ENCODE measurements around the gene PLGRKT. TPM values are rescaled to one million over a fixed set of nuclear protein-coding genes. Genes with fewer than 3 reads are reported as not detected.

The PLGRKT gene
- total and polyA plus RNA-seq, 2 experiments from 2014 or later: 13.1 to 31.5 TPM

- Histone ChIP-seq H3K4me1 (ENCODE audit: insufficient read depth) (0 out of 2 replicates have a peak, but pooled peaks cover 4% of the 10 kb centered on the region), H3K4me2 (no peak overlapping the region), H3K4me3 (no peak overlapping the region), H4K20me1 (replicated peaks; ENCODE audit: insufficient read depth) (no peaks in the 10 kb centered on the region), H3K27me3 (ENCODE audit: insufficient read depth) (no peaks in the 10 kb centered on the region), H3K27ac (ENCODE audit: low read depth) (no peak overlapping the region), H3F3A (replicated peaks; ENCODE audit: low read depth) (no peaks in the 10 kb centered on the region), H3K9me2 (ENCODE audit: insufficient read depth) (no peaks in the 10 kb centered on the region), H3K79me2 (replicated peaks; ENCODE audit: insufficient read depth) (no peaks in the 10 kb centered on the region), H3K36me3 (ENCODE audit: insufficient read depth) (no peaks in the 10 kb centered on the region), H2AFZ (0 out of 2 replicates have a peak overlapping the region, but pooled peaks have one; percentile 3)
- ATAC-seq: no peak
- peaks cover 2% of the 10 kb centered on the region; the same call in 1 of the 3 replicates for H3K4me1 Mint-ChIP-seq
- no peak overlapping the region for H3K27ac Mint-ChIP-seq
- H3K9me3 Mint-ChIP-seq: no peaks in the 10 kb centered on the region
- peaks cover 2% of the 10 kb centered on the region for H3K27me3 Mint-ChIP-seq (ENCODE audit: insufficient read depth, low read depth, poor library complexity)
- DNase-seq (ENCODE audit: low spot score): no peak
- TF ChIP-seq STAT1 (IDR thresholded peaks at IDR 0.05; ENCODE audit: unreplicated experiment) (no peak), CTCF (conservative IDR thresholded peaks at IDR 0.05; ENCODE audit: low read depth in 2 of 2) (no peak), REST (IDR thresholded peaks at IDR 0.05; ENCODE audit: unreplicated experiment) (no peak), NANOG (IDR thresholded peaks at IDR 0.05; ENCODE audit: borderline replicate concordance) (no peak), JUNB (IDR thresholded peaks at IDR 0.05; ENCODE audit: unreplicated experiment) (no peak), POLR2AphosphoS5 (IDR thresholded peaks at IDR 0.05; ENCODE audit: low read depth) (no peak), EZH2 (IDR thresholded peaks at IDR 0.05; ENCODE audit: low read depth, unreplicated experiment) (no peak), ETS1 (IDR thresholded peaks at IDR 0.05) (no peak), ZNF331 (CRISPR knock-in tag; IDR thresholded peaks at IDR 0.05; ENCODE audit: low read depth) (no peak), ZNF462 (CRISPR knock-in tag; IDR thresholded peaks at IDR 0.05) (no peak), ZNF114 (CRISPR knock-in tag; IDR thresholded peaks at IDR 0.05) (no peak), EZH2phosphoT487 (IDR thresholded peaks at IDR 0.05; ENCODE audit: unreplicated experiment) (no peak), CREB1 (CRISPR knock-in tag; IDR thresholded peaks at IDR 0.05; ENCODE audit: low read depth) (no peak)
- H3K36me3 Mint-ChIP-seq (ENCODE audit: low read depth): no peaks in the 10 kb centered on the region
- H3K4me3 Mint-ChIP-seq: no peak overlapping the region
Measured at GRCh38 chr9:5446451-5447236, 8.9 kb upstream of the PLGRKT start.
